GM04504 (cell line): Measurements from ENCODE around the gene TPSB2.
"Not testable (repeated sequence)": the region's sequence is repeated elsewhere in the genome, so short reads cannot be mapped to it uniquely, and the experiment has no call there.

ENCODE experiments used
- DNase-seq: peaks from one replicate; pipeline ENCODE4 v3.0.0-alpha.2; 2012; ENCODE audit warnings: low read depth

Gene TPSB2

DNA sequence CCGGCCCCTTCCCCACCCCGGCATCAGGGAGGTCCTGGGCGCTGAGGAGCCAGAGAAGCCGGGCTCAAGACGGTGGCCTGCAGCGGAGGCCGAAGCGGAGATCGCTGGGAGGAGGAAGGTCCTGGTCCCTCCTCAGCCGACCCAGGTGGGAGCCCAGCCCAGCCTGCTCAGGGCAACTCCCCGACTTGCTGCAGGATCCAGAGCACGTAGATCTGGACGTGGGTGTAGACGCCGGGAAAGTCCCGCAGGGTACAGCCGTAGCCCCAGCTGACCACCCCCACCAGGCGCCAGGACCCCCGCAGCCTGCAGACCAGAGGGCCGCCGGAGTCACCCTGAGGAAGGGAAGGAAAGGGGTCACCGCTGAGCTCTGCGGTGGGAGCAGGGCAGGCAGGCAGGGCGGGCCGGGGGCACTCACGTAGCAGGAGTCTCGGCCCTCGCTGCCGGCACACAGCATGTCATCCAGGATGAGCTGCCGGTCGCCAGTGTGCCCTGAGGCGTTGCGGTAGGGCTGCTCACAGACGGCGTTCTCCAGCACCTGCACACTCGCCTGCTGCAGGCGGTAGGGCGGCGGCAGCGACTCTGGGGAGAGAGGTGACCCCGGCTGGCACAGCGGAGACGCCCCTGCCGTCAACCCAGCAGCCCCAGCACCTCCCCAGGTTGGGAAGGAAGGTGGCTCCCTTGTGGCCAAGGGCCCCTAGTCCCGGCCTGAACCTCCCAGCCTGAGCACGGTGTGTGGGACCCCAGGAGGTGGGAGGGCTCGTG, 31.3 kb upstream of the TPSB2 start:
- DNase-seq = no peak

DNA sequence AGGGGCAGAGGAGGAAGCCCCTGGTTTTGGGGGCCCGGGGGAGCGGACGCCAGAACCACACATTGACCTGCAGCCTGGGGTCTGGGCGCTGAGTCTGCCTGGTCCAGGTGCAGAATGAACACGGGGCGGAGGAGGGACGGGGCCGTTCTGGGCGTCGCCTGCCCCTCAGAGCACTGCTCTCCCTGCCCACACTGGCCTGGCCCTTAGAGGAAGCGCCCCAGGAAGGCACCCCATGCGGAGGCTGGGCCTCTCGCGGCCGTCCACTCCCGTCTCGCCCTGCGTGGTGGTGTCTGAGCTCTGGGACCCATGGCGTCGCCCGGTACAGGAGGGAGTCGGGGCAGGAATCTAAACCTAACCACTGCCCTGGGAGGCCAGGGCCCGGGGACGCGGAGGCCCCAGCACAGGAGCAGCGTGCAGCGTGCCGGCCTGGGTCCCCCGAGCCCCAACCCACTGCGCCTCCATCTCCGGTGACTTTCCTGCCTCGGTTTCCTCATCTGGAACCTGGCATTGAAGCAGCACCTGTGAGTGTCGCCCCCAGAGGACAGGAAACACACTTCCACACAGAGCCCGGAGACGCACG, 30.2 kb upstream of the TPSB2 start:
- no peak for DNase-seq

DNA sequence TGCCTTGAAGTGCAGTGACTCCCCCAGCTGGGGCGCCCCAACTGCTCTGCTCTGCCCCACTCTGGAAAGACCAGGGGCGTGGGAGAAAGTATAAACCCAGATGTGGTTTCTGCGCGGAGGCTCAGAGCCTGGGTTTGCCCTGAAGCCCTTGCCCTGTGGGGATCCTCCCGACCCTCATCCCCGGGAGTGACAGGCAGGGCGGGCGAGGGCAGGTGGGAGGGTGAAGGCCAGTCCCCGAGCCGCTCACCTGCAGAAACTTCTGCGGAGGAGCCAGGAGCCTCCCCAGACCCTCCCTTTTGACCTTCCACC, 29.7 kb upstream of the TPSB2 start:
- DNase-seq = no peak

DNA sequence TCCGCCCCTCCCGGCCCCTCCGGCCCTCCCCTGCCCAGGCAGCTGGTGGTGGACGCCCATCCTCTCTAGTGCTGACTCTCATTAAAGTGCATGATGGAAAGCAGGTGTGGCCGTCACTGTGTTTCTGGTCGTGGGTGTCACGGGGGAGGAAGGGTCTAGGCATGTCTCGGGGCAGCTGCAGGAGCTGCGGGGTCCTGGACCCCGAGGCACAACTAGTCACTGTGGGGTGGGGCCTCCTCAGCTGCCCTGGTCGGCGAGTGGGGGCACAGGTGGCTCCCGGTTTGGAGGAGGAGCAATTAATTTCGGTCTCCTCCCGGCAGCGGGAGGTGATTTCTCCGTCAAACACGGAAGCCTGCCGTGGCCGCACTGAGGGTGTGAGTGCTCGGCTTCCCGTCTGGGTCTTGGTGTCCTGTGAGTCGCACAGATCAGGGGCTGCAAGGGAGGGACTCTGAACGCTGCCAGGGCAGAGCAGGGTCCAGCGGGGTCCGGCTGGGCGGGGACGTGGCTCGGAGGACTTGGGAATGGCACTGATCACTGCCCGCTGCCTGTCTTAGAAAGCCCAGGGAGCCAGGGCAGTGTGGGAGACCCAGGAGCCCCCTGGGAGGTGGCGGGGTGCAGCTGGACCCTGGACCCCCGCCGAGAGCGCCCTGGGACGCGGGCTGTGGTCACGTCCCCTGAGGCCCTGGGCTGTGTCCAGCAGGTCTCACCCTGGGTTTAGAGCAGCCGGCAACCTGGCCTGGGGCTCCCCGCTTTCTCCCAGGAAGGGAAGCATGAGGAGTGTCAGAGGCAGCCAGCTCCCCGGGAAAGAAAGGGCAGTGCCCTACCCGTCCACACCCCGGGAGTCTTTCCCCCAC, 29.1 kb upstream of the TPSB2 start:
- no peak for DNase-seq

DNA sequence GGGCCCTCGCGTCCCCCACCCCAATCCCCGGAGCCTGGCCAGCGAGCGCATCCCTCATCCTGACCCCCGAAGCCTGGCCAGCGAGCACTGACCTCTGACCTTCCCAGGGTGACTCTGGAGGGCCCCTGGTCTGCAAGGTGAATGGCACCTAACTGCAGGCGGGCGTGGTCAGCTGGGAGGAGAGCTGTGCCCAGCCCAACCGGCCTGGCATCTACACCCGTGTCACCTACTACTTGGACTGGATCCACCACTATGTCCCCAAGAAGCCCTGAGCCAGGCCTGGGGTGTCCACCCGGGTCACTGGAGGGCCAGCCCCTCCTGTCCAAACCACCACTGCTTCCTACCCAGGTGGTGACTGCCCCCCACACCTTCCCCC, 28.2 kb upstream of the TPSB2 start:
- DNase-seq = no peak

DNA sequence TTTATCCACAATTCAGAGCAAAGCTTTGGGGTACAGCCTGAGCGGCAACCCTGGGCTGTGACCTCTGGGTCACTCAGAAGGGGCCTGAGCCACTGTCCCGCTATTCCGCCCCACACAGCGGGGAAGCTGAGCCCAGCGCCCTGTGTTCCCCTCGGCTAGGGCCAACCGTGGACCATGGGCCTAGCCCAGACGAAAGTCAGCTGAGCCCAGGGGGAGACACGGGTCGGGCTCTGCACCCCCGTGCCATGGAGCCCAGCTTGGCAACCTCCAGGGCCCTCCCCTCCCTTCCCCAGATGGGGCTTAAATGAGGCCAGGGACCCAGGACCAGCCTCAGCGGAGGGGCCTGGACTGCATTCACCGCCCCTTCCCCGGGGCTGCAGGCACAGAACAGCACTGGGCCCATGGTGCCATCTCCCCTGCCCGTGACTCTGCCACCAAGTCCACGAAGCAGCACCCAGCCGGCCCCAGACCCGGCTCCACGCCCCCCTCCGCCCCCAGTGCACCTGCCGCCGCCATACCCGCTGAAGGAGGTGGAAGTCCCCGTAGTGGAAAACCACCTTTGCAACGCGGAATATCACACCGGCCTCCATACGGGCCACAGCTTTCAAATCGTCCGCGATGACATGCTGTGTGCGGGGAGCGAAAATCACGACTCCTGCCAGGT, 27.7 kb upstream of the TPSB2 start:
- DNase-seq = no peak

DNA sequence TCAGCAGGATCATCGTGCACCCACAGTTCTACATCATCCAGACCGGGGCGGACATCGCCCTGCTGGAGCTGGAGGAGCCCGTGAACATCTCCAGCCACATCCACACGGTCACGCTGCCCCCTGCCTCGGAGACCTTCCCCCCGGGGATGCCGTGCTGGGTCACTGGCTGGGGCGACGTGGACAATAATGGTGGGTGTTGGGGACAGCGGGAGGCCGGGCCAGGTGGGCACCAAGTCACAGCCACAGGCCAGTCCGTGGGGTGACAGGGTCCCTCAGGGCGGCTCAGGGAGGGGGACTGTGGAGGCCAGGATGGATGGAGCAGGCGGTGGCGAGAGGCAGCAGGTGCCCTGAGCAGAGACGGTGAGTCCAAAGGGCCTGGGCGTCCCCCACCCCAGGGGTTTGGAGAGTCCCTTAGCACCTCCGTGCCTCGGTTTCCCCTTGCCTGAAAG, 26.9 kb upstream of the TPSB2 start:
- no peak for DNase-seq

DNA sequence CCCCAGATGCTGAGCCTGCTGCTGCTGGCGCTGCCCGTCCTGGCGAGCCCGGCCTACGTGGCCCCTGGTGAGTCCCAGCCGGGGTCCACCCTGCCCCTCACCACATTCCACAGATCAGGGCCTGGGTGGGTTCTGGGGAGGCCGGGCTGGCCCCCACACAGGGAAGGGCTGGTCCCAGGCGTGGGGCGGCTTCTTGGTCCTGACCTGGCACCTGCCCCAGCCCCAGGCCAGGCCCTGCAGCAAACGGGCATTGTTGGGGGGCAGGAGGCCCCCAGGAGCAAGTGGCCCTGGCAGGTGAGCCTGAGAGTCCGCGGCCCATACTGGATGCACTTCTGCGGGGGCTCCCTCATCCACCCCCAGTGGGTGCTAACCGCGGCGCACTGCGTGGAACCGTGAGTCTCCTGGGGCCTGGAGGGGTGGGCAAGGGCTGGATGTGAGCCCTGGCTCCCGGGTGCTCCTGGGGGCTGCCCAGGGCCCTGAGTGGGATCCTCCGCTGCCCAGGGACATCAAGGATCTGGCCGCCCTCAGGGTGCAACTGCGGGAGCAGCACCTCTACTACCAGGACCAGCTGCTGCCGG, 26.4 kb upstream of the TPSB2 start:
- DNase-seq = not testable (repeated sequence)

DNA sequence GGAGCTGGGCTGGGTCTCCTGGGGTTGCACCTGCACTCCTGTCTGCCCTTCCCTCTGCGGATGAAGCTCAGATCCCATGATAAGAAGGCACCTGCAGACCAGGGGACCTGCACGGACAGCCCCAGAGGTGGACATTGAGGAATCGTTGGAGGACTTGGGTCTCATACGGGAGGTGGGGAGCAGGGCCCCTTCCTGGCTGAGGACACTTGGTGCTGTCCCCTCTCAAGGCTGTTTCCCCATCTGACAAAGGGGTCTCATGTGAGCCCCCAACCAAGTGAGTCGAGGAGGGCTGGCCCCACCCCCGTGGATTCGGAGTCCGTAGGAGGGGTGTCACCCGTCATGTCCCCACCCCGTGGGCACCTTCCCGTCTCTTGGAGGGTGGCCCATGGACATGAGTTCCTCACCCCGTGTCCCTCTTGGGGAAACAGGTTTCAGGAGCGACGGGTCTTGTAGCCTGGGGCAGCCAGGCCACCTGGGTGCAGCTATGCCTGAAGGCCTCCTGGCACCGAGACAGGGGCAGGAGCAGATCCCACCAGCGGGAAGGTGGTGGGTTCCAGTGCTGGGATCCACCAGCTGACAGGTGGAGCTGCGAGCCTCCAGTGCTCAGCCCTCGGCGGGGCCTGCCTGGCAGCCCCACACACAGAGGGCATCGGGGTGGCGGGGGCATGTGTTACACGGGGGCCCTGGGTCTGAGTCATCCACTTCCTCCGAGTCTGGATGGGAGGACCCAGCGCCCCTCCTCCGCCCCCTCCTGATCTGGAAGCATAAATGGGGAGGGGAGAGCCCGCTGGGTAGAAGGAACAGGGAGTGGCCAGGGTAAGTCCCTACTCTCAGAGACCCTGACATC, 25.5 kb upstream of the TPSB2 start, which contains the start of gene TPSD1:
Gene TPSD1 (plus strand): TSS at position 794 of the 847 bp plus-strand sequence. CDS start 212 bp downstream, outside the sequence.
- not testable (repeated sequence) for DNase-seq

DNA sequence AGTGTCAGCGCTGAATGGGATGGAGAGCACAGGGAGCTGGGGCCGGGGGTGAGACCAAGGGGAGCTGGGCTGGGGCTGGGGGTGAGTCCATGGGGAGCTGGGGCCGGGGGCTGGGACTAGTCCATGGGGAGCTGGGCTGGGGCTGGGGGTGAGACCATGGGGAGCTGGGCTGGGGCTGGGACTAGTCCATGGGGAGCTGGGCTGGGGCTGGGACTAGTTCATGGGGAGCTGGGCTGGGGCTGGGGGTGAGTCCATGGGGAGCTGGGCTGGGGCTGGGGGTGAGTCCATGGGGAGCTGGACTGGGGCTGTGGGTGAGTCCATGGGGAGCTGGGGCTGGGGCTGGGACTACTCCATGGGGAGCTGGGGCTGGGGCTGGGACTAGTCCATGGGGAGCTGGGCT, 24.8 kb upstream of the TPSB2 start:
- not testable (repeated sequence) for DNase-seq

DNA sequence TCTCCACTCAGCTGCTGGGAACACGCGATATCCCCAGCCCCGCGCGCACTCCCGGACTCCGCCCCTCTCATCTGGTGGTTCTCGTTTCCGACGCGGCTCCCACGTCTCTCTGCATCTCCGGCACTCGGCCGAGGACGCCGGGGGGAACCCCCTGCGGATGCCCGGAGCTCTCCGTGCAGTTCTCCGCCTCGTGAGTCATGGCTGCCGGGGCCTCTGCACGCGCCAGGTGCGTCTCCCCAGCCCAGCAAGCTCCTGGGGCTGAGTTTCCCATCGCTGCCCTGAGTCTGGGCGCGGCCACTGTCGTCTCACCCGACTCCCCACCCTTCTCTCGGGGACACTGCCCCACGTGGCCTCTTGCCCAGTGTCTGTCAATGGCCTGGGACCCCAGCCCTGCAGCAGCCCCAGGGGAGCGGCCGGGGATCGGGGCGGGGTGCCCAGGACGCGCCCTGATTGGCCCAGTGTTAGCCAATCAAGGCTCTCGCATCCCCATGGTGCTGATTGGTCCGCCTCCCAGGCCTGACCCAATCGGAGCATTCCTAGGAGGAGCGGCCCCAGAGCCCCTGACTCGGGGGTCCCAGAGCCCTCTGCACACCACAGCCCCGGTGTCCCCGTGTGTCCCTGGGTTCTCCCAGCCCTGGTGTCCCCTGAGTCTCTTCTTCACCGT, 23.8 kb upstream of the TPSB2 start:
- not testable (repeated sequence) for DNase-seq

DNA sequence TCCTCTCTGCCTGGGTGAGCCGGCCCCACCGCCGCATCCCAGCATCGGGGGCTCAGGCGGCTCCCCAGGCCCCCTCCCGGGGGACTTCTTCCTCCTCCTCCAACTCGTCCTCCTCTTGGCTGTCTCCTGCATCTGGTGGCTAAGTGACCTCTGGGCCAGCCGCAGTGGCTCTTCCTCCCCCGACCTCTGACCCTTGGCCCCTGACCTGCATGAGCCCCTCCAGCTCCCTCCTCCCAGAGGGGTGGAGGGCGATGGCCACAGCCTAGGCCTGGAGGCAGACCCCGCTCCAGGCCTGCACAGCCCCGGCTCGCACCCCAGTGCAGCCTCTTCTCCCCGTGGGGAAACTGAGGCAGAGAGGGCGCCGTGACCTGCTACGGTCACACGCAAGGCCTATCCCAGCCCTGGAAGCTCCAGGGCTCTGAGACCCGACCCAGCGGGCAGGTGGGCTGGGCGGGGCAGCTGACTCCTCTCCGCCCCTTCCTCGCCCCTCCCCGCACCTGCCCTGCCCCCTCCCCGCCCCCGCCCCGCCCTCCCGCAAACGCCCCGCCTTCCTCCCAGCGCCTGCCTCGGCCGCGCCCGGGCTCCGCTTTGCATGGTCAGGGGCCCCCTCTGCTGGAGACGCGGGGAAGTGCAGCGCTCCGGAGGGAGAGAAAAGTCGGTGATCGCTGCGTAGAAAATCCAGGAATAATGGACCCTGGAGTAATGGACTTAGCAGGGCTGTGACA, 19.2 kb upstream of the TPSB2 start:
- DNase-seq = not testable (repeated sequence)

DNA sequence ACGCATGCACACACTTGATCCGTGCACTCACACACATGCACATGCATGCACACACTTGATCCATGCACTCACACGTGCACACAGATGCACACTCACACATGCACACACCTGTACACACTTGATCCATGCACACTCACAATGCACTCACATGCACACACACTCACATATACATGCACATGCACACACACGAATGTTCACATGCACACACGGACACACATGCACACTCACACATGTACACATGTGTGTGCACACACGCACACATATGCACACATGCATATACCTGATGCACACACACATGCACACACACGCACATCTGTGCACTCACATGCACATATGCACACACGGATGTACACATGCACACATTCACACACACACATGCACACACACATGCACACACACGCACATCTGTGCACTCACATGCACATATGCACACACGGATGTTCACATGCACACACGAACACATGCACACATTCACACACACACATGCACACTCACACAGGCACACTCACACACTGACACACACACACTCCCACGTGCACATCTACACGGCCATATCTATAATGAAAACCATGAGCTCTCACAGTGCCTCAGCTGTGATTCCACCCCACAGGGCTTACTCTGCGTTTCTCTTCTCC, 18.0 kb upstream of the TPSB2 start:
- DNase-seq = not testable (repeated sequence)

DNA sequence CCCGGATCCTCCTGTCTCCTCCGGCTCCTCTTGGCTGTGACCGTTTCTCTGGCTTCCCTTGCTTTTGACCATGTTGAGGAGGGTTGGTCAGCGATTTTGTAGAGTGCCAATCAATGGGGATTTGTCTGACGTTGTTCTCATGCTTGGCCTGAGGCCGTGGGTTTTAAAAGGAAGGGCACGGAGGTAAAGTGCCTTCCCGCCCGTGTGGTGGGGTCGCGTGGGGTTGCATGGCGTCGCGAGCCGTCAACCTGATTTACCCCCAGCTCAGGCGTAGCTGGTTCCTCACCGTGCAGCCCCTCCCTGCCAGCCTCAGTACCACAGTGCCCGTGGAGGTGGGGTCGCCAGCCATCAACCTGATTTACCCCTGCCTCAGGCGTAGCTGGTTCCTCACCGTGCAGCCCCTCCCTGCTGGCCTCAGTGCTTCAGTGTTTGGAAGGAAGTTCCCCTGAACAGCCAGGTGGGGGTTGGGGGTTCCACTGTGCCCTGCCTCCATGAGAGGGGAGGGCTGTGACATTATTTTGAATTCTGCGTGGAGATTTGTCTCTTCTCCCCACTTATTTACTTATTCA, 15.6 kb upstream of the TPSB2 start:
- no peak for DNase-seq

DNA sequence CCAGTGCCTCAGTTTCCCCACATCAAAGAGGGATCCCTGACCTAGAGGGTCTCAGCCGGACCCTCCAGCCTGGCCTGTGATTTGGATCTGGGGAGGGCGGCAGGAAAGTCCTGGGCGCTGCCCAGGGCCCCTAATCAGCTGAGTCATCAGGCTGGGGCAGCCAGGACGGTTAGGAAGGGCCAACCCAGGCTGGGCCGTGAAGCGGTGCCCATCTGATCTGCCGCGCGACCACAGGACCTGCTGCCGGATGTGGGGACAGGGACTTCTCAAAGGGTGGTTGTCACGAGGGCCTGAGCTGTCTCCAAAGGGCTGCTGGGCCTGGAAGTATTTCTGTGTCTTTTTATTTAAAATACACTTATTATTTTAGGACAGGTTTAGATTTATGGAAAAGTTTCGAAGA, 14.9 kb upstream of the TPSB2 start:
- no peak for DNase-seq

DNA sequence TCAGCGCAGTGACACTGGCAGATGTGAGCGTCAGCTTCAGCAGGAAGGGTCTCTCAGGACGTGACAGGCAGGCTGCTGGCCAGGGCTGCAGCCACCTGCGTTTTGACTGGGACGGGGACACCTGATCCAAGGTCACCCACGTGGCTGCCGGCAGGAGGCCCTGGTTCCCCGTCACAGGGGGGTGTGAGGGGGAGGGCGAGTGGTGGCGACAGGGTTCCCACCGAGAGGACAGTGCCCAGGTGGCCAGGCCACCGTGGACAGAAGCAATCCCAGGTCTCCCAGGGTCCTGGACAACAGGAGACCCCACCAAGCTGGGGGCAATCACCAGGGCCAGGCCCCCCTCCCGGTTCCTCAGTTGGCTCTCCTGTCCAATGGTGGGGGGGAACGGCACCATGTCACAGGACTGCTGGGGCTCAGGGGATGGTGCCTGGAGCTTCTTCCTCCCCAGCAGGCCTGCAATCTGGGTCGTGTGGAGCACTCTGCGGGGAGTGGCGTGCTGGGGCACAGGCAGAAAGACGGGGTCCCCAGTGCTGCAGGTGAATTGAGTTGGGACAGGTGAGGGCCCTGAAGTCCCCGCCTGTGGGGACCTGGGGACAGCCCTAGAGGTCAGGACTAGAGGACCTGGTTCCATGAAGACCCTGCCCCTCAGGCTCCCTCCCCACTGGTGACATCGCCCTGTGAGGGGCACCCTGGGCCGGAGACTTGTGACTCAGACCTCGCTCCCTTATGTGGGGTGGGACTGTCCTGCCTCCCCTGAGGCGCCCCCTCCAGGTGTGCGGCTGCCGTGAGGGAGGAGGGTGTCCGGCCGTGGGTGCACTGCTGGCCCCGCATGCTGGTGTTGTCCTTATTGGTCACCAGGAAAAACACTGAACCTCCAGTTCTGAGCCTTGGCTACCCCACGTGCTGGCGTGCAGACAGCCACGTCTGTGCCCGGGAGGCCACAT, 14.2 kb upstream of the TPSB2 start:
- DNase-seq = not testable (repeated sequence)

DNA sequence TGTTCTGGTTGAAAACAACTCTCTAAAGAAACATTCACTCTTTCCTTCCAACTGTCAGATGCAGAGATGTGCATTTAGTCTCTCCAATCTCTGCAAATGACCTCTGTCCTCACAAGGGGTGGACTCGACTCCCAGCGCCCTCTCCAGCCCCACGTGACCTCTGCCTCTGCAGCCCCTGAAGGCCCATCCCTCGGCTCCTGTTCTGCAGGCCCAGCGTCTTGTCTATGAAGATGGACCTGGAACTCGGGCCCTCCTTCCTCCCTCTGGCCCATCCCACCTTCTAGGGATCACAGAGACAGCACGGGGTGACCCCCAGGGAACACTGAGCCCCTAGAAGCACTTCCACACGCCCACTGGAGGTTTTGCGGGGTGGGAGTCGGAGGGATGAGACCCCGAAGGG, 13.4 kb upstream of the TPSB2 start:
- DNase-seq = not testable (repeated sequence)

DNA sequence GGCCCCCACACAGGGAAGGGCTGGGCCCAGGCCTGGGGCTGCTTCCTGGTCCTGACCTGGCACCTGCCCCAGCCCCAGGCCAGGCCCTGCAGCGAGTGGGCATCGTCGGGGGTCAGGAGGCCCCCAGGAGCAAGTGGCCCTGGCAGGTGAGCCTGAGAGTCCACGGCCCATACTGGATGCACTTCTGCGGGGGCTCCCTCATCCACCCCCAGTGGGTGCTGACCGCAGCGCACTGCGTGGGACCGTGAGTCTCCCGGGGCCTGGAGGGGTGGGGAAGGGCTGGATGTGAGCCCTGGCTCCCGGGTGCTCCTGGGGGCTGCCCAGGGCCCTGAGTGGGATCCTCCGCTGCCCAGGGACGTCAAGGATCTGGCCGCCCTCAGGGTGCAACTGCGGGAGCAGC, 11.1 kb upstream of the TPSB2 start:
- not testable (repeated sequence) for DNase-seq
